Measurements from ENCODE around the gene MIPOL1.
"Not testable (repeated sequence)": the region's sequence is repeated elsewhere in the genome, so short reads cannot be mapped to it uniquely, and the experiment has no call there.

MIPOL1 gene

GRCh38 chr14:37326434-37326833, 128.7 kb downstream of the MIPOL1 start:
- no peak for DNase-seq (ENCODE audit: low read depth, low spot score)
- TF ChIP-seq CTCF (IDR thresholded peaks at IDR 0.05; ENCODE audit: insufficient read depth, low read length, missing control alignments): no peak
- ChIA-PET POLR2A (no interaction called here), CTCF (no interaction called here)
- no peak overlapping the region for H3K4me3 ChIP-seq (ENCODE audit: low read depth, low read length)

DNA sequence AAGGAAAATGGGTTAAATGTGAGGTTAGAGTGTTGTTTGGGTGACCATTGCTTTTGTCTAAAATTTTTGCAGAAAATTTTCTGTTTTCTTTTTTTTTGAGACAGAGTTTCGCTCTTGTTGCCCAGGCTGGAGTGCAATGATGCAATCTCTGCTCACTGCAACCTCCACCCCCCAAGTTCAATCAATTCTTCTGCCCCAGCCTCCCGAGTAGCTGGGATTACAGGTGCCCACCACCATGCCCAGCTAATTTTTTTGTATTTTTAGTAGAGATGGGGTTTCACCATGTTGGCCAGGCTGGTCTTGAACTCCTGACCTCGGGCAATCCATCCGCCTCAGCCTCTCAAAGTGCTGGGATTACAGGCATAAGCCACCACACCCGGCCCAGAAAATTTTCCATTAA, 130.2 kb downstream of the MIPOL1 start:
- CTCF ChIA-PET; H3K4me3 ChIP-seq (ENCODE audit: low read depth, low read length); POLR2A ChIA-PET; DNase-seq (ENCODE audit: low read depth, low spot score): not testable (repeated sequence)

- H3K4me3 ChIP-seq (ENCODE audit: low read depth, low read length): no peak overlapping the region
- TF ChIP-seq CTCF (IDR thresholded peaks at IDR 0.05; ENCODE audit: insufficient read depth, low read length, missing control alignments): no peak
- DNase-seq (ENCODE audit: low read depth, low spot score): no peak
- POLR2A ChIA-PET: no interaction called here
- CTCF ChIA-PET: no interaction called here
Measured at GRCh38 chr14:37328673-37329072, 130.9 kb downstream of the MIPOL1 start.

GRCh38 chr14:37329189-37330001, 131.7 kb downstream of the MIPOL1 start:
- ChIA-PET POLR2A (no interaction called here), CTCF (interaction anchor here (0.6 kb wide), 1 partner anchor 68 kb away, joined by 3 read pairs; no protein-coding TSS in a partner anchor)
- H3K4me3 ChIP-seq (ENCODE audit: low read depth, low read length): no peak overlapping the region
- no peak for TF ChIP-seq CTCF (IDR thresholded peaks at IDR 0.05; ENCODE audit: insufficient read depth, low read length, missing control alignments)
- no peak for DNase-seq (ENCODE audit: low read depth, low spot score)

GRCh38 chr14:37330910-37331309, 133.2 kb downstream of the MIPOL1 start:
- ChIA-PET POLR2A (no interaction called here), CTCF (no interaction called here)
- DNase-seq (ENCODE audit: low read depth, low spot score): no peak
- H3K4me3 ChIP-seq (ENCODE audit: low read depth, low read length): no peak overlapping the region
- no peak for TF ChIP-seq CTCF (IDR thresholded peaks at IDR 0.05; ENCODE audit: insufficient read depth, low read length, missing control alignments)

- ChIA-PET CTCF (no interaction called here), POLR2A (no interaction called here)
- no peak for TF ChIP-seq CTCF (IDR thresholded peaks at IDR 0.05; ENCODE audit: insufficient read depth, low read length, missing control alignments)
- no peak overlapping the region for H3K4me3 ChIP-seq (ENCODE audit: low read depth, low read length)
- DNase-seq (ENCODE audit: low read depth, low spot score): no peak
Measured at GRCh38 chr14:37340353-37340752, 142.6 kb downstream of the MIPOL1 start.
